GM11168 (cell line): ENCODE data around the gene MFSD6.
"Not testable (repeated sequence)": the region's sequence is repeated elsewhere in the genome, so short reads cannot be mapped to it uniquely, and the experiment has no call there.

Experiments used
- in situ Hi-C: fragments of 300-500 bp; cut with MboI; formaldehyde crosslinking; loops from one replicate; pipeline ENCODE4 v1.12.0; 2022; ENCODE audit warnings: low sequenced_read_pairs; ENCODE audit not compliant: unreplicated experiment

Gene MFSD6

DNA sequence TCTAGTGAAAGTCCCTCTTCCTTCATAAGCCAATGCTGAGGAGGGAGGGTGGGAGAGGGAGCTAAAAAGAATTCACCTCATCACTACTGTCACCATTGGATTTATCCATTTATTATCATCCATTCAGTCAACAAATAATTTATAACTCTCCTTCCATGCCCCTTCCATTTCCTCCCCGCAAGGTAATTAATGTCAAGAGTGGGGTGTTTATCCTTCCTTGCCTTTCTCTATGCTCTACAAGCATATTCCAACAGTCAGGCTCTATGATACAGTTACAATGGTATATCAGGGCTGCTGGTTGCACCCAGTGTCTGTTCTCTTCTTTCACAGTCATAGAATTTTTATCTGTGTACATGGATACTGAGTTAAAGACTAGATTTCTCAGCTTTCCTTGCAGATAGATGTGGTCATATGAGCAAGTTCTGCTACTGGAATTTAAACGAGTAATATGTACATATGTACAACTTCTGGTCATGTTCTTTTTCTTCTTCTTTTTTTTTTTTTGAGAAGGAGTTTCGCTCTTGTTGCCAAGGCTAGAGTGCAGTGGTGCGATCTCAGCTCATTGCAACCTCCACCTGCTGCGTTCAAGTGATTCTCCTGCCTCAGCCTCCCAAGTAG is 5.1 kb upstream of the MFSD6 start:
- in situ Hi-C loops, result no loop called here

- in situ Hi-C loops, result no loop called here
These were observed 3.7 kb upstream of the MFSD6 start for GRCh38 chr2:190404487-190404886.

DNA sequence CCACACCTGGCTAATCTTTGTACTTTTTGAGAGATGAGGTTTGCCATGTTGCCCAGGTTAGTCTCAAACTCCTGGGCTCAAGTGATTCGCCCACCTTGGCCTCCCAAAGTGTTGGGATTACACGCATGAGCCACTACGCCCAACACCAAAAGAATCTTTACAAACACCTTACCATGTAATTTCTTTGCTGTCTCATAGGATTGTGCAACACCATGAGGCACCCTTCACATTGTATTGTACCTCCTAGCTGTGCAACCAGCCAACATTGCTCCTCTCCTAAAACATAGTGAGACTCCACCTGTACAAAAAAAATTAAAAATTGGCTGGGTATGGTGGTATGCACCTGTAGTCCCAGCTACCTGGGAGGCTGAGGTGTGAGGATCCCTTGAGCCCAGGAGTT is 3.1 kb upstream of the MFSD6 start:
- in situ Hi-C loops, result no loop called here

DNA sequence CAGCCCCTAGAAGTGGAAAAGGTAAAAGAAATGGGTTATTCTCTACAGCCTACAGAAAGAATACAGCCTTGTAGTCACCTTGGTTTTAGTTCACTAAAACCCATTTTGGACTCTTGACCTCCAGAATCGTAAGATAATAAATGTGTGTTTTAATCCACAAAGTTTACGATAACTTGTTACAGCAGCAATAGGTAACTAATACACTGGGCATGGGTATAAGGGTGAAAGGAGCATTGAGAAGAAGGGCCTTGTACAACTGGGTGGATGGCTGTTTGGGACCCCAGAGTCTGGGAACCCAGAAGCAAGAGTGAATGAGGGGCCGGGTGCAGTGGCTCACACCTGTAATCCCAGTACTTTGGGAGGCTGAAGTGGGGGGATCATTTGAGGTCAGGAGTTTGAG is 2.2 kb upstream of the MFSD6 start:
- in situ Hi-C loops, result no loop called here

DNA sequence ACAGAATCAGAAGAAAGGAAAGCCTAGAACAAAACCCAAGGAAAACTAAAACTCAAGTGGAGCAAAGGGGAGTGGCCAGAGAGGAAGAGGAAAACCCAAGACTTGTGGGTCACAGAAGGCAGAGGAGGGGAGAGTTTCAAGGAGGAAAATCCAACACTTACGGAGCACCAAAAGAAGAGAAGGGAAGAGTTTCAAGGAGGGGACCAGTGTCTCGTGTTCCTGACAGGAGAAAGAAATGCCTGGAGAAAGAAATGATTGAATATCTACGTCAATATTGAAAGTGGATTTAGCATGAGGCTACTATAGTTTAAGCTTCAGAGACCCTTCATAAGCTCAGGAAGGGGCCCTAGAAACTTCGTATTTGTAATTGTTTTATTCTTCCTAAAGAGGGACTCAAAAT is 1.4 kb upstream of the MFSD6 start:
- in situ Hi-C loops, result no loop called here

DNA sequence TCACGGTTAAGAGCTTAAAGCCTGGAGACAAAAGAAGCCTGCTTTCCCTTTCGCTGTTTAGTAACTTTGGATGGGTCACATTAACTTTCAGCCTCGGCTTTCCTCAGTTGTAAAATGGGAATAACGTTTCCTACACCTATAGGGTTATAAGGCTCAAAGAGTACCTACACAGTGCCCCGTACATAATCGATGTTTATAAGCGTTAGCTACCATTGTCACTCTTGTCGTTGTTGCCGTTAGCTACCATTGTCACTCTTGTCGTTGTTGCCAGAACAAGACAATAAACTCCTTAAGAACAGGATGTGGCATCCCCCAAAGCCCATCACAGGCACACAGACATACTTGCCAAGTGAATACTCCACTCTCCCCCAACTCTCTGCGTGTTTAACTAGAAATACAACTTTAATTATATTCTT is 901 bp upstream of the MFSD6 start:
- in situ Hi-C loops, result no loop called here

DNA sequence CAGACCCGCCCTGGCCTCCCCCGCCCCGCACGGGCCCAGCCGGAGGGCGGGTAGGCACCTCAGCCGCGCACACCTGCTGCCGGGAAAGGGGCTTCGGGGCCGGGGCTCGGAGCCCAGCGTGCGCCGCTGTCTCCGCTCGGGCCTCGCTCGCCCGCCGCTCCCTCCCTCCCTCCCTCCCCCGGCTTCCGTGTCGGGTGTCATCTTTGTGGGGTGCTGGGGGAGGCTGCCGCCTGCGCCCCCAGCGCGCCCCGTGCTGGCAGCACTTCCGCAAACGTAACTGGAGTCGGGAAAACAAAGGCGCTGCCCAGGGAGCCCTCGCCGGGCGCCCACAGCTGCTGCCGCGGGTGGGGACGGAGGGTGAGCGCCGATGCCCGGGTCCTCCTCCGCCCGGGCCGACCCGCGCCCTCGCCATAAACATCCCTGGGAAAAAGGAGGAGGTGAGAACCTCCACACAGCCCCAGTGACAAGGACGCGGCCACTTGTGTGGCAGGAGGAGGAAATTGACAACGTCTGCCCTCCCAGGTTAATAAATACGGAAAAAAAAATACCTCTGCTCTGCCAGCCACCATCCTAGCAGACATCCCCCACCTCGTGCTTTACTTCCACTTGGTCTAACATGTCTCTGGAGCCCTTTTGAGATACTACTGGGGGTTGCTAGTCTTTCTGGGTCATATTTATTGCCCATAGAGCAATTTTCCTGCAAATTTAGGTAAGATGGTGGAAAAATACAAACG is 550 bp downstream of the MFSD6 start:
- in situ Hi-C loops, result no loop called here

GRCh38 chr2:190409616-190410015 is 1.5 kb downstream of the MFSD6 start:
- in situ Hi-C loops, result no loop called here

DNA sequence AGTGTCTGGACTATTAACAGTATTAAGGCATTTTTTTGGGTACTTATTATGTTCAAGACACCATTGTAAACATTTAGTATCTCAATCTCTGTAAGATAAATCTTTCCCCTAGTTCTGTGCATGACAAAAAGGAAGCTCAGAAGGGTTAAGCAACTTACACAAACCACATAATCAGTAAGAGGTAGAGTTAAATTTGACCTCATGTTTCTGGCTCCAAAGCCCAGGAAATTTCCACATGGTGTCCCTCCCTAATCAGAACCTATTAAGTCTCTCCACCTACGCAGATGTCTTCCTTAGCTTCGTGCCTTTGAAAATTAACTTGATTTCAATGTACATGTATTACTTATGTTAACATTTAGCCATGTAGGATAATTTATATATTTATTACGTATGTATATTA is 2.0 kb downstream of the MFSD6 start:
- in situ Hi-C loops, result no loop called here

- in situ Hi-C loops, result no loop called here
These were observed 4.8 kb downstream of the MFSD6 start for GRCh38 chr2:190412966-190413365.

GRCh38 chr2:190413421-190413820 is 5.3 kb downstream of the MFSD6 start:
- in situ Hi-C loops, result no loop called here

GRCh38 chr2:190415251-190415650 is 7.1 kb downstream of the MFSD6 start:
- in situ Hi-C loops, result no loop called here

DNA sequence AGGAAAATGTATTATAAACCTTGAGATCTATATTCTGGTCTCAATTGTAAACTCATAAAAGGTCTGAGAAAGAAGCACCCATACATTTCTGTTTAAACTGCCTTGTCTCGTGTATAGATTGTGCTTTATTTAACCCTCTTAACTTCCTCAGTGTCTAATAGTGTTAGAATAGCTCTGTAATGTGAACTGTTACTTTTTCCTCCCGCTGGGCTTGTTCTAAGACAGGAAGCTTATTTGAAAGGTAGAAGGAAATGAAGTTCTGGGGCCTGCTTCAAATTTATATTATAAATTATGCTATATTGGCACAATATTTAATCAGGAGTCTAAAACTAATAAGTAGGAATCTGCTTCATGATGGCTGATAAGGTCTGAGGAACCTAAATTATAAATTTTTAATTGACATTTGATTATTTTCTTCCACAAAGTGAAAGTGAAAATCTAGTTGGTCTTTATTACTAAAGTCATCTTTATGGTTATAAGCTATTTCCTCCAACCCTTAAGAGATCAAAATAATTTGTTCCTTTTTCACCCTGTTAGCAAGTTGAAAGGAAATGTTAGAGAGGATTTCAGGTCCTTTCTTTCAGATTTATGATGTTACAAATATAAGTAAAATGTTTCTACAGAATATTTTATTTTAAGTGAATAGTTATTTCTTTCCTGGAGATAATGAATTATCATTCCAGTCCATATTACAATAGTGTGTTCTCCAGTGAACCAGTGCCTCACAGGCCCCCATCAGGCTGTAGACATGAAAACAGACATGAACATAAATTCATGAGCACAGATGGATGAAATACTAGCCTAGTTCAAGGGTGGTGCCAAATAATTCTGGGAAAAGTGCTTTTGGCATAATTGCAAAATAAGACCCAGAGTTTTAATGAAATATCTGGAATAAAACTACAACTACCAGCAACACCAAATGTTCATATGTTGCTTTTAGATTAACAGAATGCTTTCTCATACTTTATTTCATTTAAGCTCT is 7.9 kb downstream of the MFSD6 start:
- in situ Hi-C loops, result no loop called here

GRCh38 chr2:190417045-190417842 is 9.1 kb downstream of the MFSD6 start:
- in situ Hi-C loops, result no loop called here

GRCh38 chr2:190418727-190419126 is 10.6 kb downstream of the MFSD6 start:
- in situ Hi-C loops, result no loop called here

DNA sequence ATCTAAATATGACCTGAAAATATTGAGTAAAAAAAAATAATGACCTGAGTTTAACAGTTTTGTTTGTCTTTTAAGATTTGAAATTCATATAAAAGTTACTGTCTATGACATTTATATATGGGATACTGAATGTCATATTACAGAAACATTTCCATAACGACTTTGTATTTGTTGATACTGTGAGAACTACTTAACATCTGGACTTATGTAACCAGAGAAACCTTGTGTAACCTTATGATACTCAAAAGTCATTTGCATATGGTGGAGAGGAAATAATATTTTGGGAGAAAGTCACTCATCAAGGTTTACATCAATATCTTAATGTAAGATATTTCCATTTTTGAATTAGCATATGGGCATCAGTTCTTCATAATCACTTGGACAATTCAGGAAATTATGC is 12.6 kb downstream of the MFSD6 start:
- in situ Hi-C loops, result no loop called here

DNA sequence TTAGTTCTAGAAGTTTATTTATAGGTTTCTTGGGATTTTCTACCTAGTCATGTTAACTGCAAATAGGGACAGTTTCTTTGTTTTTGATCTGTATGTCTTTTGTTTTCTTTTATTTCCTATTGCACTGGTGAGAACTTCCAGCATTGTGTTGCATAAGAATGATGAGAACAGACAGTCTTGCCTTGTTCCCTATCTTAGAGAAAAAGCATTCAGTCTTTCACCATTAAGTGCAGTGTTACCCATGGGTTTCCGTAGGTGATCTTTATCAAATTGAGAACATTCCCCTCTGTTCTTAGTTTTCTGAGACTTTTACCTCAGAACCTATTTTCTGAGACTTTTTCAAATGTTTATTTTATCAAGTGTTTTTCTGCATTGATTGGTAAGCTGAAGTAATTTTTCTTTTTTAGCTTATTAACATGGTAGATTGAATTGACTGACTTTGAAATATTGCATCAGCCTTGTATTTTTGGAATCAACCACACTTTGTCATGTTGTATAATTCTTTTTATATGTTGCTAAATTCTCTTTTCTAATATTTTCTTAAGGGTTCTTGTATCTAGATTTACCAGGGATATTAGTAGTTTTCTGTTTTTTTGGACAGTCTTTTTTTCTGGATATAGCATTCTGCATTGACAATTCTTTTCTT is 17.2 kb downstream of the MFSD6 start:
- in situ Hi-C loops, result no loop called here

DNA sequence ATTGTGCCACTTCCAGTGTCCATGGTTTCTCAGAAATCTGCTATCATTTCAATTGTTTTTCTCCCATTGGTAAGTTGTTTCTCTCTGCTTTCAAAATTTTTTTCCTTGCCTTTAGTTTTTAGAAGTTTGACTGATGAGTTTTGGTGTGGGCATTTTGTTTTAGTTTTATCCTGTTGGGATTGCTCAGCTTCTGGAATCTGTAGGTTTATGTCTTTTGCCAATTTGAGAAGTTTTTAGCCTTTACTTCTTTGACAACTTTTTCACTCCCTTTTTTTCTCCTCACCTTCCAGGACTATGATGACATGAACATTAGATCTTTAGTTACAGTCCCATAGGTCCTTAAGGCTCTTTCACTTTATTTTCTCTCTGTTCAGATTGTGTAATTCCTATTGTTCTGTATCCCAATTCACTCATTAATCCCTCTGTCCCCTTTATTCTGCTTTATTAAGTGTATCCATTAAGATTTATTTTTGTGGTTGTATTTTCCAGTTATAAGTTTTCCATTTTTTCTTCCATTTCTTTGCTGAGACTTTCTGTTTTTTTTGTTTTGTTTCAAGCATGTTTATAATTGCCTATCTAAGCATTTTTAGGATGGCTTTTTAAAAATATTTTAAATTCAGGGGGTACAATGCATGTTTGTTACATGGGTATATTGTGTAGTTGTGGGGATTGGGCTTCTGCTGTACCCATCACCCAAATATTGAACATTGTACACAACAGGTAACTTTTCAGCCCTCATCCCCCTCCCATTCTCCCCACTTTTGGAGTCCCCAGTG is 17.9 kb downstream of the MFSD6 start:
- in situ Hi-C loops, result no loop called here

- in situ Hi-C loops, result not testable (repeated sequence)
These were observed 22.7 kb downstream of the MFSD6 start for GRCh38 chr2:190430866-190431265.
